Measurements from ENCODE around the gene CA10. TPM values are rescaled to one million over a fixed set of nuclear protein-coding genes. Genes with fewer than 3 reads are reported as not detected.
A peak's percentile ranks its signal among the peaks of the same experiment; 100 is the strongest.

The CA10 gene
- total and polyA plus RNA-seq, 2 experiments from 2014 or later, result 0.33 TPM; not detected in 1

- Histone ChIP-seq H3K4me1 (ENCODE audit: insufficient read depth) (peaks cover 18% of the 10 kb centered on the region), H3K27me3 (peaks cover 7% of the 10 kb centered on the region), H3K4me2 (peak overlapping the region; percentile 15), H4K20me1 (ENCODE audit: insufficient read depth, poor library complexity, severe bottlenecking) (no peaks in the 10 kb centered on the region), H3K79me2 (no peaks in the 10 kb centered on the region), H3K9me2 (replicated peaks; ENCODE audit: insufficient read depth) (no peaks in the 10 kb centered on the region), H3K9me3 (ENCODE audit: low read depth) (no peaks in the 10 kb centered on the region), H2AFZ (no peak overlapping the region), H3K27ac (no peak overlapping the region), H3K36me3 (replicated peaks; ENCODE audit: insufficient read depth, low read depth) (no peaks in the 10 kb centered on the region), H3K4me3 (no peak overlapping the region)
- DNase-seq (ENCODE audit: low spot score), result no peak
- WGBS (ENCODE audit: low lambda C conversion rate, missing lambda C conversion rate), result 43% methylated on average over 2 of the region's 2 CpGs
- no peak for TF ChIP-seq EZH2phosphoT487 (IDR thresholded peaks at IDR 0.05; ENCODE audit: low read depth, severe bottlenecking, unreplicated experiment)
Observed at GRCh38 chr17:51805185-51805584, 353.3 kb downstream of the CA10 start.

DNA sequence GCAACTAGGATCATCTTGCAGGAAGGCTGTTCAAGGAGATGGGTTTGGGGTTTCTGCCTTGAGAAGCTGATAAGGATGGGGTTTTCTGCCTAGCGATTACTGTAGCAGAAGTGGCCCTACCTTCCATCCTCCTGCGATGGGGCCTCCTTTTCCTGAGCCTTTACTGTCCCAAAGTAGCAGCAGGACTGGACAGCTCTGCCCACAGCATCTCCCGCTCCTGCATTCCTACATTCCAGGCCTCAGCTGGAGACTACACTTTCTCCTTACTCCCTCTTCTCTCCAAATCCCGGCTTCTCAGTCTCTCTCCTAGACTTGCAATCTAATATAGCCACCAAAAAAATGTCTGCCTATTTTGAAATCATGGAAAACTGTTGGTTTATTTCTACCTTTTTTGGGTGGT, 355.4 kb downstream of the CA10 start:
- Histone ChIP-seq H3K9me2 (replicated peaks; ENCODE audit: insufficient read depth) (no peaks in the 10 kb centered on the region), H3K9me3 (ENCODE audit: low read depth) (no peaks in the 10 kb centered on the region), H4K20me1 (ENCODE audit: insufficient read depth, poor library complexity, severe bottlenecking) (no peaks in the 10 kb centered on the region), H3K4me3 (no peak overlapping the region), H2AFZ (no peak overlapping the region), H3K27ac (no peak overlapping the region), H3K27me3 (peaks cover 4% of the 10 kb centered on the region), H3K79me2 (no peaks in the 10 kb centered on the region), H3K36me3 (replicated peaks; ENCODE audit: insufficient read depth, low read depth) (no peaks in the 10 kb centered on the region), H3K4me1 (ENCODE audit: insufficient read depth) (peaks cover 18% of the 10 kb centered on the region), H3K4me2 (no peak overlapping the region)
- no peak for DNase-seq (ENCODE audit: low spot score)
- WGBS (ENCODE audit: low lambda C conversion rate, missing lambda C conversion rate), result 67% methylated on average over 4 of the region's 4 CpGs
- TF ChIP-seq EZH2 (IDR thresholded peaks at IDR 0.05; ENCODE audit: borderline replicate concordance) (no peak), EZH2phosphoT487 (IDR thresholded peaks at IDR 0.05; ENCODE audit: low read depth, severe bottlenecking, unreplicated experiment) (no peak)

GRCh38 chr17:51802544-51802943, 356.0 kb downstream of the CA10 start:
- peaks cover 18% of the 10 kb centered on the region for H3K4me1 ChIP-seq (ENCODE audit: insufficient read depth)
- H3K4me3 ChIP-seq, result no peak overlapping the region
- no peak overlapping the region for H2AFZ ChIP-seq
- H3K27ac ChIP-seq, result no peak overlapping the region
- no peak for DNase-seq (ENCODE audit: low spot score)
- H3K9me3 ChIP-seq (ENCODE audit: low read depth), result no peaks in the 10 kb centered on the region
- peaks cover 4% of the 10 kb centered on the region for H3K27me3 ChIP-seq
- H3K79me2 ChIP-seq, result no peaks in the 10 kb centered on the region
- no peak overlapping the region for H3K4me2 ChIP-seq
- no peaks in the 10 kb centered on the region for H3K9me2 ChIP-seq (replicated peaks; ENCODE audit: insufficient read depth)
- H4K20me1 ChIP-seq (ENCODE audit: insufficient read depth, poor library complexity, severe bottlenecking), result no peaks in the 10 kb centered on the region
- no peaks in the 10 kb centered on the region for H3K36me3 ChIP-seq (replicated peaks; ENCODE audit: insufficient read depth, low read depth)
- TF ChIP-seq EZH2phosphoT487 (IDR thresholded peaks at IDR 0.05; ENCODE audit: low read depth, severe bottlenecking, unreplicated experiment) (no peak), EZH2 (IDR thresholded peaks at IDR 0.05; ENCODE audit: borderline replicate concordance) (no peak)
- TF ChIP-seq, protein P1, sequence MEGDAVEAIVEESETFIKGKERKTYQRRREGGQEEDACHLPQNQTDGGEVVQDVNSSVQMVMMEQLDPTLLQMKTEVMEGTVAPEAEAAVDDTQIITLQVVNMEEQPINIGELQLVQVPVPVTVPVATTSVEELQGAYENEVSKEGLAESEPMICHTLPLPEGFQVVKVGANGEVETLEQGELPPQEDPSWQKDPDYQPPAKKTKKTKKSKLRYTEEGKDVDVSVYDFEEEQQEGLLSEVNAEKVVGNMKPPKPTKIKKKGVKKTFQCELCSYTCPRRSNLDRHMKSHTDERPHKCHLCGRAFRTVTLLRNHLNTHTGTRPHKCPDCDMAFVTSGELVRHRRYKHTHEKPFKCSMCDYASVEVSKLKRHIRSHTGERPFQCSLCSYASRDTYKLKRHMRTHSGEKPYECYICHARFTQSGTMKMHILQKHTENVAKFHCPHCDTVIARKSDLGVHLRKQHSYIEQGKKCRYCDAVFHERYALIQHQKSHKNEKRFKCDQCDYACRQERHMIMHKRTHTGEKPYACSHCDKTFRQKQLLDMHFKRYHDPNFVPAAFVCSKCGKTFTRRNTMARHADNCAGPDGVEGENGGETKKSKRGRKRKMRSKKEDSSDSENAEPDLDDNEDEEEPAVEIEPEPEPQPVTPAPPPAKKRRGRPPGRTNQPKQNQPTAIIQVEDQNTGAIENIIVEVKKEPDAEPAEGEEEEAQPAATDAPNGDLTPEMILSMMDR (IDR thresholded peaks at IDR 0.05; ENCODE audit: poor library complexity), result no peak
- WGBS (ENCODE audit: low lambda C conversion rate, missing lambda C conversion rate), result 50% methylated on average over 1 of the region's 1 CpG

GRCh38 chr17:51801626-51802025, 356.9 kb downstream of the CA10 start:
- Histone ChIP-seq H3K36me3 (replicated peaks; ENCODE audit: insufficient read depth, low read depth) (no peaks in the 10 kb centered on the region), H3K79me2 (no peaks in the 10 kb centered on the region), H2AFZ (no peak overlapping the region), H3K4me2 (no peak overlapping the region), H3K27ac (no peak overlapping the region), H3K4me3 (no peak overlapping the region), H3K9me2 (replicated peaks; ENCODE audit: insufficient read depth) (no peaks in the 10 kb centered on the region), H3K4me1 (ENCODE audit: insufficient read depth) (peaks cover 18% of the 10 kb centered on the region), H3K27me3 (peaks cover 4% of the 10 kb centered on the region), H4K20me1 (ENCODE audit: insufficient read depth, poor library complexity, severe bottlenecking) (no peaks in the 10 kb centered on the region), H3K9me3 (ENCODE audit: low read depth) (no peaks in the 10 kb centered on the region)
- TF ChIP-seq EZH2 (IDR thresholded peaks at IDR 0.05; ENCODE audit: borderline replicate concordance), result no peak
- TF ChIP-seq, protein P1 (IDR thresholded peaks at IDR 0.05; ENCODE audit: poor library complexity), result no peak
- TF ChIP-seq EZH2phosphoT487 (IDR thresholded peaks at IDR 0.05; ENCODE audit: low read depth, severe bottlenecking, unreplicated experiment), result no peak
- DNase-seq (ENCODE audit: low spot score), result no peak
- 85% methylated on average over 4 of the region's 4 CpGs for WGBS (ENCODE audit: low lambda C conversion rate, missing lambda C conversion rate)
